22Rv1 (cell line): Measurements from ENCODE around the gene MICOS13.

ENCODE experiments used
- ZFX ChIP-seq: fragments of 450-650 bp; IDR thresholded peaks from 2 replicates; pipeline ENCODE4 v1.6.1; 2017; ENCODE audit warnings: antibody characterized with exemption, borderline replicate concordance
- TF ChIP-seq, protein P1 (sequence below): fragments of 450-650 bp; IDR thresholded peaks from 2 replicates; pipeline ENCODE4 v1.5.1; 2017; ENCODE audit warnings: mild to moderate bottlenecking

DNA sequence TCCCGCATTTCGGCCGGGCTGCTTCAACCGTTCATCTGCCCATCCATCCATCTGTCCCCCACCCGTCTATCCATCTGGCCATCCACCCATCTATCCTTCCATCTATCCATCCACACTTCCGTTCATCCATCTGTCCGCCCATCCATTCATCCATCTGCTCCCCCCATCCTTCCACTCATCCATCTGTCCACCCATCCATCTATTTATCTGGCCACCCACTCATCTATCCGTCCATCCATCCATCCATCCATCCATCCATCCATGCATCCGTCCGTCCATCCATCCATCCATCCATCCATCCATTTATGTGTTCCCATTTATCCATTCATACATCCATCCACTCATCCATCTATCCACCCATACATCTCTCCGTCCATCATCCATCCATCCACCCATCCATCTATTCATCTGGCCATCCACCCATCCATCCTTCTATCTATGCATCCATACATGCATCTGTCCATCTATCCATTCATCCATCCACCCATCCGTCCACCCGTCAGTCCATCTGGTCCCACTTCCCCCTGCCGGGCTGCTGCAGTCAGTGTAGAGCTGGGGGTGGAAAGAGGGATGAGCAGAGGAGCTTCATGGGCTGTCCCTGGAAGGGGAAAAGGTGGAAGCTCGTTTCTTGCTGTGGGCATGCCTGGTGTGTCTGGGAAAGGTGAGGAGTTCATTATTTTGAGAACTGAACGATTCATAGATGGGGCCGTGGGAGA, 1.2 kb upstream of the MICOS13 start:
- TF ChIP-seq, protein P1, sequence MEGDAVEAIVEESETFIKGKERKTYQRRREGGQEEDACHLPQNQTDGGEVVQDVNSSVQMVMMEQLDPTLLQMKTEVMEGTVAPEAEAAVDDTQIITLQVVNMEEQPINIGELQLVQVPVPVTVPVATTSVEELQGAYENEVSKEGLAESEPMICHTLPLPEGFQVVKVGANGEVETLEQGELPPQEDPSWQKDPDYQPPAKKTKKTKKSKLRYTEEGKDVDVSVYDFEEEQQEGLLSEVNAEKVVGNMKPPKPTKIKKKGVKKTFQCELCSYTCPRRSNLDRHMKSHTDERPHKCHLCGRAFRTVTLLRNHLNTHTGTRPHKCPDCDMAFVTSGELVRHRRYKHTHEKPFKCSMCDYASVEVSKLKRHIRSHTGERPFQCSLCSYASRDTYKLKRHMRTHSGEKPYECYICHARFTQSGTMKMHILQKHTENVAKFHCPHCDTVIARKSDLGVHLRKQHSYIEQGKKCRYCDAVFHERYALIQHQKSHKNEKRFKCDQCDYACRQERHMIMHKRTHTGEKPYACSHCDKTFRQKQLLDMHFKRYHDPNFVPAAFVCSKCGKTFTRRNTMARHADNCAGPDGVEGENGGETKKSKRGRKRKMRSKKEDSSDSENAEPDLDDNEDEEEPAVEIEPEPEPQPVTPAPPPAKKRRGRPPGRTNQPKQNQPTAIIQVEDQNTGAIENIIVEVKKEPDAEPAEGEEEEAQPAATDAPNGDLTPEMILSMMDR = no peak
- TF ChIP-seq ZFX = no peak
